Measurements from ENCODE around the gene DAAM1.
A peak's percentile ranks its signal among the peaks of the same experiment; 100 is the strongest.

Gene DAAM1

DNA sequence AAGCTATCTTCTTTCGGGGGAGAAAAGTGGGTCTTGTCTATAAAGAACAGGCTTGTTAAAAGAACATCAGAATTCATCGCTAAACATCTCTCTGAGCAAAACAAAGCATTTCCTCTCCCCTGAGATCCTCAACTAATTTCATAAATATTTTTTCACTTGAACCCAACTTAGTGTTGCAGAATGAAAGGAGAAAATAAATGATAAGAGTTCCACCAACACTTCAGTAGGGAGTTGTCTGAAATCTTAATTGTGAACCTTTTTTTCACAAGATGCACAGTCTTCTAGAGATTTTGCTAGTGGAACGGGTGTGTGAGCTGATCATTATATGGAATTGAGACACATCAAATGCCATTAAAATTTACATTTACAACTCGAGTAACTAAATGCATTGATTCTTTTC lies 1.3 kb upstream of the DAAM1 start:
- peaks cover 7% of the 10 kb centered on the region for H3K4me1 ChIP-seq (ENCODE audit: control insufficient read depth, insufficient read depth, low read length, unreplicated experiment)
- no peaks in the 10 kb centered on the region for H3K36me3 ChIP-seq (ENCODE audit: insufficient read depth, low read length)
- H2AFZ ChIP-seq (ENCODE audit: low read length, unreplicated experiment): peak overlapping the region; percentile 92
- H3K27me3 ChIP-seq (ENCODE audit: insufficient read depth, low read length): peaks cover 8% of the 10 kb centered on the region; the same call in 1 of the 2 replicates
- H3K27ac ChIP-seq (ENCODE audit: low read depth, low read length): no peak overlapping the region
- H3K79me2 ChIP-seq (ENCODE audit: control insufficient read depth, insufficient read depth, low read length, unreplicated experiment): peaks cover 23% of the 10 kb centered on the region
- H3K4me3 ChIP-seq (ENCODE audit: low read depth, low read length): peak overlapping the region; percentile 98

GRCh38 chr14:59187802-59188460 lies 536 bp upstream of the DAAM1 start:
- H3K27ac ChIP-seq (ENCODE audit: low read depth, low read length): peak overlapping the region; percentile 7; the same call in 1 of the 2 replicates
- H2AFZ ChIP-seq (ENCODE audit: low read length, unreplicated experiment): peak overlapping the region; percentile 92
- peaks cover 7% of the 10 kb centered on the region for H3K4me1 ChIP-seq (ENCODE audit: control insufficient read depth, insufficient read depth, low read length, unreplicated experiment)
- peaks cover 8% of the 10 kb centered on the region; the same call in 1 of the 2 replicates for H3K27me3 ChIP-seq (ENCODE audit: insufficient read depth, low read length)
- no peaks in the 10 kb centered on the region for H3K36me3 ChIP-seq (ENCODE audit: insufficient read depth, low read length)
- peaks cover 29% of the 10 kb centered on the region for H3K79me2 ChIP-seq (ENCODE audit: control insufficient read depth, insufficient read depth, low read length, unreplicated experiment)
- peak overlapping the region; percentile 98 for H3K4me3 ChIP-seq (ENCODE audit: low read depth, low read length)

- no peaks in the 10 kb centered on the region for H3K36me3 ChIP-seq (ENCODE audit: insufficient read depth, low read length)
- peaks cover 42% of the 10 kb centered on the region for H3K79me2 ChIP-seq (ENCODE audit: control insufficient read depth, insufficient read depth, low read length, unreplicated experiment)
- peaks cover 8% of the 10 kb centered on the region; the same call in 1 of the 2 replicates for H3K27me3 ChIP-seq (ENCODE audit: insufficient read depth, low read length)
- peak overlapping the region; percentile 27 for H2AFZ ChIP-seq (ENCODE audit: low read length, unreplicated experiment)
- peak overlapping the region; percentile 49 for H3K27ac ChIP-seq (ENCODE audit: low read depth, low read length)
- peaks cover 14% of the 10 kb centered on the region for H3K4me1 ChIP-seq (ENCODE audit: control insufficient read depth, insufficient read depth, low read length, unreplicated experiment)
- peak overlapping the region; percentile 98 for H3K4me3 ChIP-seq (ENCODE audit: low read depth, low read length)
Observed at GRCh38 chr14:59189091-59189785, 771 bp downstream of the DAAM1 start.

- H3K4me1 ChIP-seq (ENCODE audit: control insufficient read depth, insufficient read depth, low read length, unreplicated experiment): peaks cover 19% of the 10 kb centered on the region
- H3K4me3 ChIP-seq (ENCODE audit: low read depth, low read length): peak overlapping the region; percentile 98
- peak overlapping the region; percentile 56 for H3K27ac ChIP-seq (ENCODE audit: low read depth, low read length)
- H3K27me3 ChIP-seq (ENCODE audit: insufficient read depth, low read length): 0 out of 2 replicates have a peak, but pooled peaks cover 2% of the 10 kb centered on the region
- peaks cover 49% of the 10 kb centered on the region for H3K79me2 ChIP-seq (ENCODE audit: control insufficient read depth, insufficient read depth, low read length, unreplicated experiment)
- H2AFZ ChIP-seq (ENCODE audit: low read length, unreplicated experiment): peak overlapping the region; percentile 73
- H3K36me3 ChIP-seq (ENCODE audit: insufficient read depth, low read length): no peaks in the 10 kb centered on the region
Observed at GRCh38 chr14:59189786-59190368, 1.4 kb downstream of the DAAM1 start.

GRCh38 chr14:59190372-59190771 lies 1.9 kb downstream of the DAAM1 start:
- H3K27ac ChIP-seq (ENCODE audit: low read depth, low read length): peak overlapping the region; percentile 56
- H3K36me3 ChIP-seq (ENCODE audit: insufficient read depth, low read length): no peaks in the 10 kb centered on the region
- H3K27me3 ChIP-seq (ENCODE audit: insufficient read depth, low read length): no peaks in the 10 kb centered on the region
- H3K4me1 ChIP-seq (ENCODE audit: control insufficient read depth, insufficient read depth, low read length, unreplicated experiment): peaks cover 19% of the 10 kb centered on the region
- peak overlapping the region; percentile 98 for H3K4me3 ChIP-seq (ENCODE audit: low read depth, low read length)
- peaks cover 51% of the 10 kb centered on the region for H3K79me2 ChIP-seq (ENCODE audit: control insufficient read depth, insufficient read depth, low read length, unreplicated experiment)
- peak overlapping the region; percentile 73 for H2AFZ ChIP-seq (ENCODE audit: low read length, unreplicated experiment)

GRCh38 chr14:59195912-59196311 lies 7.4 kb downstream of the DAAM1 start:
- Histone ChIP-seq H2AFZ (ENCODE audit: low read length, unreplicated experiment) (no peak overlapping the region), H3K4me3 (ENCODE audit: low read depth, low read length) (no peak overlapping the region), H3K36me3 (ENCODE audit: insufficient read depth, low read length) (no peaks in the 10 kb centered on the region), H3K4me1 (ENCODE audit: control insufficient read depth, insufficient read depth, low read length, unreplicated experiment) (peaks cover 26% of the 10 kb centered on the region), H3K79me2 (ENCODE audit: control insufficient read depth, insufficient read depth, low read length, unreplicated experiment) (peaks cover 67% of the 10 kb centered on the region), H3K27ac (ENCODE audit: low read depth, low read length) (no peak overlapping the region), H3K27me3 (ENCODE audit: insufficient read depth, low read length) (no peaks in the 10 kb centered on the region)

DNA sequence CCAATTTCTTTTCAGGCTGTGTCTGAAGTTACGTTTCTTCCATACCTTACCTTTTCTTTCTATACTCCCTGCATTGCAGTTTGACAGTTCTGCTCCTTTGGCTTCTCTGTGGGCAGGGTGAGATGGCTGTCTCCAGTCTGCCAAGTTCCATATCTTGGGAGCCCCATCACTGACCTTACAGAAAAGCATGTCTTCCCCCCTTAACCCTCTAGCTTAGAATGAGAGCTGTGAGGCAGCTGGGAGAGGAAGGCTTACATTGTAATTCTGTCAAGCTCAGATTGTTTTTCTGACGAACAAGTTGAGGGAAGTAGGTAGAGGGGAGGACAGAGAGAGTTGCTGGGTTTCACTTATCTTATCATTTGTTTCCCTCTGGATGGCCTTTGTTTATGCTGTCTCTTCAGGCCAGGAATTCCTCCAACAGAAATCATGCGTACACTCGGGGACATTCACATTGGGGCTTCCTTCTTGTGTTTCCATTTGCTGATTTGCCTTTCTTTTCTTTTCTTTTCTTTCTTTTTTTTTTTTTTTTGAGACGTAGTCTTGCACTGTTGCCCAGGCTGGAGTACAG lies 9.3 kb downstream of the DAAM1 start:
- Histone ChIP-seq H3K27me3 (ENCODE audit: insufficient read depth, low read length) (no peaks in the 10 kb centered on the region), H3K4me1 (ENCODE audit: control insufficient read depth, insufficient read depth, low read length, unreplicated experiment) (peaks cover 24% of the 10 kb centered on the region), H3K4me3 (ENCODE audit: low read depth, low read length) (no peak overlapping the region), H3K27ac (ENCODE audit: low read depth, low read length) (no peak overlapping the region), H3K79me2 (ENCODE audit: control insufficient read depth, insufficient read depth, low read length, unreplicated experiment) (peaks cover 51% of the 10 kb centered on the region), H3K36me3 (ENCODE audit: insufficient read depth, low read length) (no peaks in the 10 kb centered on the region), H2AFZ (ENCODE audit: low read length, unreplicated experiment) (no peak overlapping the region)

- Histone ChIP-seq H2AFZ (ENCODE audit: low read length, unreplicated experiment) (no peak overlapping the region), H3K27ac (ENCODE audit: low read depth, low read length) (no peak overlapping the region), H3K36me3 (ENCODE audit: insufficient read depth, low read length) (no peaks in the 10 kb centered on the region), H3K4me3 (ENCODE audit: low read depth, low read length) (no peak overlapping the region), H3K4me1 (ENCODE audit: control insufficient read depth, insufficient read depth, low read length, unreplicated experiment) (peaks cover 19% of the 10 kb centered on the region), H3K79me2 (ENCODE audit: control insufficient read depth, insufficient read depth, low read length, unreplicated experiment) (peaks cover 38% of the 10 kb centered on the region), H3K27me3 (ENCODE audit: insufficient read depth, low read length) (no peaks in the 10 kb centered on the region)
Observed at GRCh38 chr14:59199205-59199604, 10.7 kb downstream of the DAAM1 start.

DNA sequence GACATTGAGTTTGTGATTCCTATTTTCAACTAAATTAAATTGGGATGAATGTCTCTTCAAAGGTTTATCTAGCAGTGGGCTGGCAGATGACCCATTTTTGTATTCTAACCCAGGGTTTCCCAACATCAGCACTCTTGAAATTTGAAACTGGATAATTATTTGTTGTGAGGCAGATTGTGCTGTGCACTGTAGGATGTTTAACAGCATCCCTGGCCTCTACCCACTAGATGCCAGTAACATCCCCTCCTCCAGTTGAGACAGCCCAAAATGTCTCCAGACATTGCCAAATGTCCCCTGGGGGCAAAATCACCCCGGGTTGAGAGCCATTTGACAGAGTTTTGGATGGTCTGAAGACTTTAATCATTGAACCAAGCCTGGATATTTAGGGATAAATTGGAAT lies 11.1 kb downstream of the DAAM1 start:
- Histone ChIP-seq H3K4me1 (ENCODE audit: control insufficient read depth, insufficient read depth, low read length, unreplicated experiment) (peaks cover 14% of the 10 kb centered on the region), H3K27me3 (ENCODE audit: insufficient read depth, low read length) (no peaks in the 10 kb centered on the region), H3K27ac (ENCODE audit: low read depth, low read length) (no peak overlapping the region), H3K79me2 (ENCODE audit: control insufficient read depth, insufficient read depth, low read length, unreplicated experiment) (peaks cover 38% of the 10 kb centered on the region), H3K36me3 (ENCODE audit: insufficient read depth, low read length) (no peaks in the 10 kb centered on the region), H2AFZ (ENCODE audit: low read length, unreplicated experiment) (no peak overlapping the region), H3K4me3 (ENCODE audit: low read depth, low read length) (no peak overlapping the region)

DNA sequence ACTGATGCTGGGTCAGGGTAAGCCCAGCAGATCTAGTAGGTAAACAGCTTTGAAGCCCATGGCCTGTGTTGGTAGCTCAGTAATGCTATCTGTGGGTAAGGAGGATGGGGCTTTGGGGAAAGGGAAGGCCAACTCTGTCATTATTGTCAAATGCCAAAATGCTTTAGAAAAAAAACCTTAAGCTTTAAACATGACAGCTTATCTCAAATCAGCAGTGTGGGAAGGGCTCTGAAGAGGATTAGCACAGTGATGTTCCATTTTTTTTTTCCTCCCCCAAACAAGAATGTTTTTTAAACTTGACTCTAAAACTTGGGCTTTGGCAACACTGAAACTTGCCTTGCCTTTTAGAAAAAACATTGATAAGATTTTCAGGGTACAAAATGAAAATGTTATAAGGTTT lies 11.7 kb downstream of the DAAM1 start:
- Histone ChIP-seq H2AFZ (ENCODE audit: low read length, unreplicated experiment) (no peak overlapping the region), H3K4me1 (ENCODE audit: control insufficient read depth, insufficient read depth, low read length, unreplicated experiment) (peaks cover 13% of the 10 kb centered on the region), H3K27ac (ENCODE audit: low read depth, low read length) (no peak overlapping the region), H3K27me3 (ENCODE audit: insufficient read depth, low read length) (no peaks in the 10 kb centered on the region), H3K36me3 (ENCODE audit: insufficient read depth, low read length) (no peaks in the 10 kb centered on the region), H3K79me2 (ENCODE audit: control insufficient read depth, insufficient read depth, low read length, unreplicated experiment) (peaks cover 35% of the 10 kb centered on the region), H3K4me3 (ENCODE audit: low read depth, low read length) (no peak overlapping the region)
